GM18526 (cell line): ENCODE data around the gene SLC5A3.

Experiments
- POLR2A ChIP-seq: IDR thresholded peaks from 3 replicates; pipeline ENCODE4 v1.6.1; 2011; ENCODE audit not compliant: insufficient read length; ENCODE audit errors: extremely low read depth

The SLC5A3 gene

DNA sequence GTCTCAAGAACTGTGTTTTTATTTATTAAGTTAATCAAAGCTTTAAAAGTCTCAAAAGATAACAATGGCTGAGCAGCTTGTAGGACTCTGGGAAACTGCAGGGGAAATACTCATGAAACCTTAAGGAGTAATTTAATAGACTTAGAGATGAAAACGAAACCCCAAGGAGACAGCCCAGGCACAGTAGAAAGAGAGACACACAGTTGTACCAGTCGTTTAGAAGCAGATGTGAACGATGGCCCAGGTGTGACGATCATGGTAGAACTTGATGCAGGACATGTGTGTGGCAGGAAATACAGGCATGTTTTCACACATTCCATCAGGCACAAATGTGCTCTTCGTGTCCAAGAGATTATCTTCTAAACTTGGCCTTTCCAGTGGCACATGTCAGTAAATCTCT lies 21.2 kb upstream of the SLC5A3 start:
- no peak for TF ChIP-seq POLR2A

DNA sequence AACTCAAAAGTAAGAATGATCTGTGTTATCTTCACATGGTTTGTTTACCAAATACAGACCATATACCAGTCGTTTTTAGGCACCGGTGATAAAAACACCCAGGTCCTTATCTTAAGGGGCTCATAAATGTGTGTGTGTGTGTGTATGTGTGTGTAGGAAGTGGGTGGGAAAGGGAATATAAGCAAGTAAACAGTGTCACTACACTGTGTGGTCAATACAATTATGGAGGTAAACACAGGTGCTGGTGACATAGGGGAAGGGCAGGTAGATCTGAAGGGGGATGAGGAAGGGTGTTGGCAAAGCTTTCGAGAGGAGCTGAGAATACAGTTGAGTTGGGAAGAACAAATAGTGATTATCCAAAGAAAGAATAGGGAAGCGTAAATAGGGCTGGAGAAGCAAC lies 19.1 kb upstream of the SLC5A3 start:
- no peak for TF ChIP-seq POLR2A

DNA sequence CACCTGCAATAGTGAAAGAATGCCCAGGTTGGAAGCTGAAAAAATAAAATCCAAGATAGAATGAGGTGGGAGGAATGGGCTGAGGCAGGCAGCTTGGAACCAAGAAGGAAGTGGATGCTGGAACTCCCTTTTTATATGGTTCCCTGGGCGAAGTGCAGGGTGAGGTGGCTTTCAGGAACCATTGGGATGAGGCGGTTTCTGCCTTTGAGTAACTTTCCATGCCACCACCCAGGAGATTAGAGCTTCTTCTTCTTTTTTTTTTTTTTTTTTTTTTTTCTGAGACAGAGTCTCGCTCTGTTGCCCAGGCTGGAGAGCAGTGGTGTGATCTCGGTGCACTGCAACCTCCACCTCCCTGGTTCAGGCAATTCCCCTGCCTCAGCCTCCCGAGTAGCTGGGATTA lies 17.8 kb upstream of the SLC5A3 start:
- no peak for TF ChIP-seq POLR2A

GRCh38 chr21:34061983-34062382 lies 11.4 kb upstream of the SLC5A3 start:
- TF ChIP-seq POLR2A = no peak

DNA sequence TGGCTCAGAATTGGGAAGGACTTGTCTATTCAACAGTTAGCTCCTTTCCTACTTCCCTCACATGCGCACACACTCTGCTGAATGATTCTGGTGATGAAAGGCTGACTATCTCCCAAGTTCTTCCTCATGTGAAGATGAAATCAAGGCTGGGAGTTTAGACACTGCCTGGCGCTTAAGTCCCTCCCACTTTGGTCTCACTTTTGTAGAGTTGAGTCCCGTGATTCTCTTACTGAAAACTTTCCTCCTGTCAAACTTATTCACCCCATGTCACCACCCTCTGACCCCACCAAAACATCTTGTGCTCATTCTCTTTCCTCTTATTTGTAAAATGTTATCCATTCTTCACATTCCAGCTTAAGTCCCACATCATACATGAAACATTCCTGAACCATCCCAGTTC lies 8.4 kb upstream of the SLC5A3 start:
- TF ChIP-seq POLR2A = no peak

GRCh38 chr21:34071683-34072082 lies 1.7 kb upstream of the SLC5A3 start:
- TF ChIP-seq POLR2A = no peak

GRCh38 chr21:34072145-34073031 lies 990 bp upstream of the SLC5A3 start:
- no peak for TF ChIP-seq POLR2A

GRCh38 chr21:34073749-34074282 lies 438 bp downstream of the SLC5A3 start:
- TF ChIP-seq POLR2A = no peak

DNA sequence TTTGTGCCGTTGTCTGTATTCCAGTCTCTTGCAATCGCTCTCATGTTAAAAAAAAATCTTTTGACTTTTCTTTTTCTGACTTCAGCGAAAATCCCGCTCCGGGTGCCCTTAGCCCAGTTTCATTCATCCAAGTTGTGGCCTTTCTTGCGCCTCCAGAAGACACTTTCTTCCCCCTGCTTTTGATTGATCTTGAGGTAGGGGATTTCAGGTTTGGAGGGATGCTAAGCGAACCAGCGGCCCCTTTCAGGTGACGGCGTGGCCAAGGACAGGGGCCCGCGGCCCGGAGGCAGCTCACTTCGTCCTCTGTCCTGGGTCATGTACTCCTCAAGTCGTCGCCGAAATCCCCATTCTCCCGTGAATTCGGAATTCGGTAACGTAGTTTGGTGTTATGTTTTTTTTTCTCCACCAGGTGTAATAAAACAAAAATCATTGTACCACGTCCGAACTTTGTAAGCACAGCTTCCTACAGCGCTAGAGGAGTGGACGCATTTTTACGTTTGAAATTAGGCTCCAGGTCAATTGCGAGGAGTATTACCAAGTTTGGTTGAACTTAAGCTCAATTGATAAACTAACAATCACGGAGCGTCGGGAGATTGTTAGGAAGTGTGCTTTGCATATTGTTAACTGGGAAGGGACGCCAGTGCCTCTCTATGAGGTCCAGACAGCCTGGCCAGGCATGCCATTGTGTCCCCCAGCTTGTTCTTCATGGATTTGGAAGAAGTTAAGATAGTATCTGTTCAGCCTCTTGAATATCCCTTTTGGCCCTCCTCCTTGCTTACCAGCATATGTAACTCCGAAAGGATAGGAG lies 1.1 kb downstream of the SLC5A3 start:
- no peak for TF ChIP-seq POLR2A

DNA sequence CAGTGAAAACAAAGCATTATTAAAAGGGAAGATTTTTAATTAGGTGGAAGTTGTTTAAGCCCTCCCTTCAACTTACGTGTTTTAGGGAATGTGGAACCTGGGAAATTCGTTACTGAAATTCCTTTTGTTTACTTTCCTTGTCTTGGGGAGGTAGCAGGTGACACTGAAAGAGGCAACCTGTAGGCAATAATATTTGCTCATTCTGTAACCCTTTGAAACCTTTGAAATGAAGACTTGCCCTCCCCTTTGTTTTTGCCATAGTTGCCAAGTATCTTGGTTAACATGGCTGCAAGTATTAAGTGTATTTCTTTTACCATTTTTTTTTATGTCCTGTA lies 1.7 kb downstream of the SLC5A3 start:
- no peak for TF ChIP-seq POLR2A

DNA sequence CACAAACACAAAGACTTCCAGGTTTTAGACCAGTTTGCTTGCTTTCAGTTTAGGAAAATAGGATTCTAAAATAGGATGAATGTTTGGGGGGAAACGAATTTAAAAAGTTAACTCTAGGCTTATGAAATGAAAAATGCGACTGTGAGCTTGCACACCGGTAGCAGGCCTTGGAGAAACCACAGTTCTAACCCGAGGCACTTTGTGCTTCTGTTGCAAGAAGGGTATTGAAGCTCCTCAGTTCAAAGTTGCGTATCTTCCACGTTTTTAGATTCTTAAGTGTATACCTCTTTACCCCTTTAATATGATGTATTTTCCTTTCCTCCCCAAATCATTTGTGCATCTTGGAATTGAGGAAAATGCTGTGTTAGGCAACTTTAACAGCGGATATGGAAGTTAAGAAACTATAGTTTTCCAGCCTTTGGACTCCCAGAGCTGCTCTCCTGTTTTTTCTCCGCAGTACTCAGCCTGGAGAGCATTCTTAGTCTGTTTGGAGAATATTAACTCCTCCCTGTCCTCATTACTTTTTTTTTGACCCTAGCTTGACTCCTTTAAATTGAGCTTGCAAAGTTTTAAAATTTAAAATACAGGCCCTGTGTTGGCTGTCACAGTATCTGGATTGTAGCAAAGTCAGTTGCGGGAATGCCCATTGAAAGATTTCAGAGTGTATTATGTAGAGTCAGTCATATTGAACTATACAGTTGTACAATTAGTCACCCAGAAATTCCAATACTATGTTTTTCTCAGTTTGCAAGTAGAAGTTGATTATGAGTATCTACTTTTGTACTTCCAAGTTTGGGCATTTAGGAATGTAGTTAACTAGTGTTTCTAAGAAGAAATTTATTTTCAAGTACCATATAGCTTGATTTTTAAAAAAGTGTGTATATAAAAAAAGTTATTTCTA lies 2.6 kb downstream of the SLC5A3 start:
- no peak for TF ChIP-seq POLR2A

DNA sequence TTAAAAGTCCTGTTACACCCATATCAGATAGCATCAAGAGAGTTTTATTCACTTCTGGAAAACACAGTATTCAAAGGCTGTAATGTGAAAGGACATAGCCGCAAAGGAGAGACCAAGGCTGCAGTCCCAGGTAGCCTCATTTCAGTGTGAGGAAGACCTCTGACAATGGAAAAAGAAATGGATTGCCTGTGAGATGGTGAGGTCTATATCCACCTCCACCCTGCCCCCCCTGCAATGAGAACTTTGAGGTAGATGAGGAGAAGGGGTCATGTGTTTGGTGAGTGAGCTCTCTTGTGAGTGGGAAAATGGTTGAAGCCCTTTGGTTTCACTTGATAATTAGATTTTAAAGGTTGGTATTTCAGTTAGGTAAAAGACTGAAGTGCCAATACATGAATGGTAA lies 3.5 kb downstream of the SLC5A3 start:
- no peak for TF ChIP-seq POLR2A

GRCh38 chr21:34077888-34078287 lies 4.5 kb downstream of the SLC5A3 start:
- no peak for TF ChIP-seq POLR2A

GRCh38 chr21:34078915-34079314 lies 5.5 kb downstream of the SLC5A3 start:
- TF ChIP-seq POLR2A = no peak

DNA sequence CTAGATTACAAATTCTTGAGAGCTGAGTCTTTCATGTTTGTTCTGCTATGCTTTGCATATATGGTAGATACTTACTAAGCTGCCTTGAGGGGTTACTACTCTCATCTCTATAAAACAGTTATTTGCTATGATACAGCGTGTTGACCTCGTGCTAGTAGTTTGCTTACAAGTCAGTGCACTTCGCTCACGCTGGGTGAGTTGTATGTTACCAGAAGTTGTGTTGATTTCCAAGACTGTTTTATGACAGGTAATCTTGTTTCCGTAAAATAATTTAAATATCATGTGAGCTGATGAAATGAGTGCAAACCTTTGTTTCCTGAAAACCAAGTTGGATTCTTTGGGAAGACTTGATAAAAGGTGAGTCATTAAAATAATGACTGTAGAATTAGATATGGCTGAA lies 7.3 kb downstream of the SLC5A3 start:
- no peak for TF ChIP-seq POLR2A
